Loucy (cell line): ENCODE data around the gene RNF4.

Source experiments
- H2AFZ ChIP-seq: fragments of 200-600 bp; sonication (generic); 2 replicates; pipeline ENCODE4 v1.6.0; 2016; ENCODE audit warnings: antibody characterized with exemption, mild to moderate bottlenecking, low read length, moderate library complexity
- H3F3A ChIP-seq: fragments of 200-600 bp; 2 replicates; pipeline ENCODE4 v1.6.0; 2016; ENCODE audit warnings: antibody characterized with exemption, low read depth, mild to moderate bottlenecking
- H3K27me3 ChIP-seq: fragments of 200-600 bp; sonication (generic); 2 replicates; pipeline ENCODE4 v1.6.1; 2014; ENCODE audit warnings: low read length, mild to moderate bottlenecking; ENCODE audit not compliant: insufficient read depth, poor library complexity, severe bottlenecking
- H3K36me3 ChIP-seq: fragments of 200-600 bp; sonication (generic); 2 replicates; pipeline ENCODE4 v1.6.1; 2016; ENCODE audit warnings: low read length; ENCODE audit not compliant: insufficient read depth
- H3K4me1 ChIP-seq: fragments of 200-600 bp; sonication (generic); 2 replicates; pipeline ENCODE4 v1.5.1; 2014; ENCODE audit warnings: low read length, mild to moderate bottlenecking; ENCODE audit not compliant: insufficient read depth, poor library complexity, severe bottlenecking
- H3K4me2 ChIP-seq: fragments of 200-600 bp; sonication (generic); 2 replicates; pipeline ENCODE4 v1.6.0; 2014; ENCODE audit warnings: antibody characterized with exemption, low read length, low read depth, mild to moderate bottlenecking; ENCODE audit not compliant: poor library complexity, severe bottlenecking
- H3K4me3 ChIP-seq: fragments of 200-600 bp; sonication (generic); 2 replicates; pipeline ENCODE4 v1.5.1; 2014; ENCODE audit warnings: low read length, mild to moderate bottlenecking, mixed read lengths; ENCODE audit not compliant: poor library complexity, severe bottlenecking
- H3K79me2 ChIP-seq: fragments of 200-600 bp; sonication (generic); 2 replicates; pipeline ENCODE4 v1.6.1; 2014; ENCODE audit warnings: low read length; ENCODE audit not compliant: insufficient read depth
- H3K9ac ChIP-seq: fragments of 200-600 bp; sonication (generic); 2 replicates; pipeline ENCODE4 v1.6.0; 2014; ENCODE audit warnings: mild to moderate bottlenecking, low read depth, low read length, moderate library complexity; ENCODE audit not compliant: poor library complexity, severe bottlenecking
- H3K9me2 ChIP-seq: fragments of 200-600 bp; sonication (generic); replicated peaks from 2 replicates; pipeline ENCODE4 v1.6.1; 2016; ENCODE audit warnings: low read depth, low read length, mixed read lengths
- H3K9me3 ChIP-seq: fragments of 200-600 bp; sonication (generic); 2 replicates; pipeline ENCODE4 v1.6.1; 2014; ENCODE audit warnings: mild to moderate bottlenecking, antibody characterized with exemption, low read length, low read depth; ENCODE audit not compliant: insufficient read depth
- H4K20me1 ChIP-seq: fragments of 200-600 bp; sonication (generic); 2 replicates; pipeline ENCODE4 v1.6.0; 2014; ENCODE audit warnings: antibody characterized with exemption, low read length, mild to moderate bottlenecking; ENCODE audit not compliant: insufficient read depth, poor library complexity, severe bottlenecking
- EZH2phosphoT487 ChIP-seq: fragments of 200-600 bp; IDR thresholded peaks from 2 replicates; pipeline ENCODE4 v1.6.1; 2018; ENCODE audit warnings: antibody characterized with exemption, mild to moderate bottlenecking, moderate library complexity, borderline replicate concordance
- TF ChIP-seq, protein P1 (sequence below): fragments of 200-600 bp; sonication (generic); conservative IDR thresholded peaks from 2 replicates; pipeline ENCODE4 v1.5.1; 2014; ENCODE audit warnings: mild to moderate bottlenecking, antibody characterized with exemption, low read length

The RNF4 gene

GRCh38 chr4:2446656-2447564 is 22.0 kb upstream of the RNF4 start:
- TF ChIP-seq EZH2phosphoT487 = no peak
- TF ChIP-seq, protein P1, sequence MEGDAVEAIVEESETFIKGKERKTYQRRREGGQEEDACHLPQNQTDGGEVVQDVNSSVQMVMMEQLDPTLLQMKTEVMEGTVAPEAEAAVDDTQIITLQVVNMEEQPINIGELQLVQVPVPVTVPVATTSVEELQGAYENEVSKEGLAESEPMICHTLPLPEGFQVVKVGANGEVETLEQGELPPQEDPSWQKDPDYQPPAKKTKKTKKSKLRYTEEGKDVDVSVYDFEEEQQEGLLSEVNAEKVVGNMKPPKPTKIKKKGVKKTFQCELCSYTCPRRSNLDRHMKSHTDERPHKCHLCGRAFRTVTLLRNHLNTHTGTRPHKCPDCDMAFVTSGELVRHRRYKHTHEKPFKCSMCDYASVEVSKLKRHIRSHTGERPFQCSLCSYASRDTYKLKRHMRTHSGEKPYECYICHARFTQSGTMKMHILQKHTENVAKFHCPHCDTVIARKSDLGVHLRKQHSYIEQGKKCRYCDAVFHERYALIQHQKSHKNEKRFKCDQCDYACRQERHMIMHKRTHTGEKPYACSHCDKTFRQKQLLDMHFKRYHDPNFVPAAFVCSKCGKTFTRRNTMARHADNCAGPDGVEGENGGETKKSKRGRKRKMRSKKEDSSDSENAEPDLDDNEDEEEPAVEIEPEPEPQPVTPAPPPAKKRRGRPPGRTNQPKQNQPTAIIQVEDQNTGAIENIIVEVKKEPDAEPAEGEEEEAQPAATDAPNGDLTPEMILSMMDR = no peak
- no peak overlapping the region for H3K4me3 ChIP-seq
- H3K9ac ChIP-seq = no peak overlapping the region

GRCh38 chr4:2448589-2448988 is 20.3 kb upstream of the RNF4 start:
- H3K27me3 ChIP-seq = no peaks in the 10 kb centered on the region
- no peak overlapping the region for H3K9ac ChIP-seq
- no peaks in the 10 kb centered on the region for H3K9me2 ChIP-seq
- no peak overlapping the region for H3K4me2 ChIP-seq
- no peak overlapping the region for H3K4me3 ChIP-seq
- TF ChIP-seq, protein P1 = no peak
- no peak for TF ChIP-seq EZH2phosphoT487
- no peaks in the 10 kb centered on the region for H3K9me3 ChIP-seq
- no peaks in the 10 kb centered on the region for H3F3A ChIP-seq
- H4K20me1 ChIP-seq = no peaks in the 10 kb centered on the region
- no peaks in the 10 kb centered on the region for H3K79me2 ChIP-seq
- no peaks in the 10 kb centered on the region for H3K4me1 ChIP-seq
- no peaks in the 10 kb centered on the region for H3K36me3 ChIP-seq
- H2AFZ ChIP-seq = no peak overlapping the region

More at GRCh38 chr4:2446656-2447564, 22.0 kb upstream of the RNF4 start:
- Histone ChIP-seq H3K79me2 (no peaks in the 10 kb centered on the region), H3K9me3 (no peaks in the 10 kb centered on the region), H2AFZ (no peak overlapping the region), H3K4me1 (peaks cover 2% of the 10 kb centered on the region), H3K9me2 (no peaks in the 10 kb centered on the region), H4K20me1 (no peaks in the 10 kb centered on the region), H3K36me3 (no peaks in the 10 kb centered on the region), H3K4me2 (no peak overlapping the region), H3F3A (no peaks in the 10 kb centered on the region), H3K27me3 (no peaks in the 10 kb centered on the region)

GRCh38 chr4:2449051-2449450 is 19.9 kb upstream of the RNF4 start:
- Histone ChIP-seq H3F3A (no peaks in the 10 kb centered on the region), H3K27me3 (no peaks in the 10 kb centered on the region)

More at GRCh38 chr4:2449051-2449450, 19.9 kb upstream of the RNF4 start:
- Histone ChIP-seq H3K4me2 (no peak overlapping the region), H3K9me2 (no peaks in the 10 kb centered on the region), H3K9ac (no peak overlapping the region), H3K79me2 (no peaks in the 10 kb centered on the region), H3K9me3 (no peaks in the 10 kb centered on the region), H3K36me3 (no peaks in the 10 kb centered on the region), H4K20me1 (no peaks in the 10 kb centered on the region), H3K4me3 (no peak overlapping the region), H3K4me1 (no peaks in the 10 kb centered on the region), H2AFZ (no peak overlapping the region)
- no peak for TF ChIP-seq EZH2phosphoT487
- TF ChIP-seq, protein P1 = no peak
